Hypothalamus (tissue), 51 donors: ENCODE data around the gene FRRS1.

Source experiments
- DNase-seq, 51 donors: peaks; one replicate each; lab custom pipeline; 2025; lab: John Stamatoyannopoulos, UW

FRRS1 gene

DNA sequence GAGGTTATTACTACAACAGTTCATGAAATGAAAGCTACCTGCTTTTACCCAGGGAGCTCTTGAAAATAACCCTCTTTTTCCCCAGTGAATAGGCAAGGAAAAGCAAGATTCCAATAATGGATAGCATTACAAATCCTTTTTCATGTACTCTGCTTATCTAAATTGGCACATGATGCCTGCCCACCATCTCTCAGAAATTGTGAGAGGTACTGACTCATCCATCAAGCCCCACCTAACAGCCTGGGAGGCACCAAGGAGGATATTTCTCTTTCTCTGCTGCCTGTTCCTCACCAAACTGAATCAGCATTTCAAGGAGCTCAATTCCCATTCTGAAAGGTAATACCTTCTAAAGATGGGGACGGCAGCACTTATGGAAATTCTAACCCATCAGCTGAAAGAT, 86.2 kb downstream of the FRRS1 start:
- peak in 1 of 51 donors; percentile 17 for DNase-seq

DNA sequence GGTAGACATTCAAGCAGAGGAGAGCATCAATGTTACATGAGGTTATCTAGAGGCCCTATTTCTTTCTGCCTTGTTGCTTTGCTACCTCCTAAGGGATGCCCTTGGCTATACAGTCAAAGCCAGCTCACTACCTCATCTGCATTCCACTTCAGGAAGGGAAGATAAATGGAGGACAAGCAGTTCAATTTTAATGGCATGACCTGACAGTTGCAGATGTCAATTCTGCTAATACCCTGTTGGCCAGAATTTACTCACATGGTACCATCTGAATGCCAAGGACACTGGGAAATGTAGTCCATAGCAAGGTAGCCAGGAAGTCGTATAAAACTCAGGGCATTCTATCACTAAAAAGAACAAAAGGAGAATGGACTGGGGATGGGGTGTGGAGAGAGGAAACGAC, 89.0 kb downstream of the FRRS1 start:
- DNase-seq, result no peak

DNA sequence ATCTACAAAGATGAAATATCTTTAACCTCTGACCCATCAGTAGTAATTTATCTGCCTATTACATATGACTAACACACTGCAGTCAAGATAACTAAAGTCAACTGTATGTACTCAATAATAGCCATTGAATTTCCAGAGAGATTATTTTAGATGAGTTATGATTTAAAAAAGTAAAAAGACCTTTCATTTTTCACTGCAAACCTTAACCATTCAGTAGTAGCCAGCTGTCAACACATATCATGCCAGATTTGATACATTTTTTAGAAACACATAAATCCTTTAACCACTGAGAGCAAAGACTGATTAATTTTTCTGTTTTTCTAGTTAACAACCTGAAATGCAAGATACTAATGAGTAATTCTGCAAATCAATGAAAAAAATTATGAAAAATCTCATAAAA, 89.6 kb downstream of the FRRS1 start:
- no peak for DNase-seq

DNA sequence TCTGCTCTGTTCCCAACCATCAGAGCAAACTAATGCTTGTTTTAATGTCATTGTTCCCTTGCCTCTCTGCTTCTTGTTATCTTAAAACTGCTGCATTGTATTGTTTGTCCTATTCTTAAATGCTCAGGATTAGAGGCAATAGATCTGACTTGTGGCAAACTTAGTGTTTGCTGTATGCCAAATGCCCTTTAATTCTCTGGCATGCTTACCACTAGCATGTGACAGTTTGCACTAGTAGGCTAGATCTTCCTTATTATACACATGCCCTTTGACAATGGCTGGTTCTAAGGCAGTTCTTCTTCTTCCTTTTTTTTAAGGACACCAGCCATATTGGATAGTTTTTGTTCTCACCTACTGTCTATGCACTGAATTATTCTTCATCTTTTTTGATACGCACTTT, 90.4 kb downstream of the FRRS1 start:
- no peak for DNase-seq

DNA sequence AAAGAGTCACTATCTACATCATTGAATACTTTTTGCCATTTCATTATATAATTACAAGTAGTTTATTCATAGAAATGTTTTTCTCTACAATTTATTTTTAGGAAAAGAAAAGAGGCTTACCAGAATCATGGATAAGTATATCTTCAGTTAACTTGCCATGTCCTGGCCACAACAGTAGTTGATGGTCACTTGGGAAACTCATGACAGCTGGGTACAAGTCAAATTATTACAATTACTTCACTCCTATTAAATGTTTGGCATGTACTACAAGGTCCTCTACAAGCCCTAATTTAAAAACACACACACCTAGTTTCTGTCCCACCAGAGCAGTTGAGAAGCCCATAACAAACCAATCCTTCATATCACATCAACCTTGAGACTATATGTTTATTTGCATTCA, 91.1 kb downstream of the FRRS1 start:
- DNase-seq, result no peak

DNA sequence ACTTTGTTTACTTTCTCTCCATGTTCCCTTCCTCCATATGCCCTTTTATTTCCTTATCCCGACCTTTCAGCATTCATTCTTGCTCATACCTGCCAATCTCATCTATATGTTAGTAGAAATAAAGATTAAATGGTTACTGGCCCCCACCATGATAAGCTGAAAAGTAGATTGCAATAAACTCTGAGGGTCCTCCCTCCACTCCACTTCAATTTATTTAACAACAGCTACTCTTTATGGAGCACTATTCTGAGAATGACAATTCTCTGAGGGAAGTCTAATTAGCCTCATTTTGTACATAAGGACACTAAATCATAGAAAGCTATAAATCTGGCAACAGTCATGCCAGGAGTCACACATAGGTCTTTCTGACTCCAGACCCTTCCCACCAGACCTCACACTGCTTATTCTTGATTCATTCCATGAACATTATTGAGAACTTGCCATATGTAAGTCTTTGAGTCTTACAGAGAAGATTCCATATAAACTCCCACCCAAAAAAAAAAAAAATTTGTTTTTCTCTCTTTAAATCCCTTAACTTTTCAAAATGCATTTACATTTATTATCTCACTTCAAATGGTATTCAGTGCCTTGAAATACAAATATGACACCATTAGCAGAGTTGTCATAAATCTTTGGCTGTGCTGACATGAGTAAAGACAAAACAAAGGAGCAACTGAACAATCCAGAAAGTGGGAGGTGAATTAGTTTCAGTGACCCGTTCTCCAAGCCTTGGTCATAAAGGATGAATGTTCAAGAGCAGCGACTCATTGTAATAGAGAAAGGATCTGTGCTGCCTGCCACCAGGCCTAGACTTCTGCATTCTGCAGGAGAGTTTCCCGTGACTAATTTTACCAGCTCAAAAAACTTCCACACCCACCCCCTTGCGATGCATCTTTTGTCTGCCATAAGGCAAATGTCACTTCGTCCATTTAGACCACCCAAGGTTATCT, 92.0 kb downstream of the FRRS1 start:
- DNase-seq, result no peak

DNA sequence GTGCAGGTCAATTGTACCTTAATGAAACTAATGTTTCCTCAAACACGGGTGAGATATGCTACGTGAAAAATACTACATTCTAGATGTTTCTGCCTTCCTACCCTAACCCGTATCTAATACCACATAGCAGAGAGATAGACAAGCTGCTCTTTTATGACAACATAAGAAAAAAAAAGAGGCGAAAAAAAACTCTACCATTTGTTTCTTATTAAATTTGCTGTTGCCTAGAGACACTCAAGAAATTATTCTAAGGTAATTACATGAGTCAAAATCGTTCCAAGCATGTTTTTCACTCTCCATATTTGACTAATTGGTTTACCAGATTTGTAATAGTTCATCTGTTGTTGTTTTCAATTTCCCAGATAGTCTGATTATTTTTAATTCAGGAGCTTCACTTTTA, 93.1 kb downstream of the FRRS1 start:
- no peak for DNase-seq

DNA sequence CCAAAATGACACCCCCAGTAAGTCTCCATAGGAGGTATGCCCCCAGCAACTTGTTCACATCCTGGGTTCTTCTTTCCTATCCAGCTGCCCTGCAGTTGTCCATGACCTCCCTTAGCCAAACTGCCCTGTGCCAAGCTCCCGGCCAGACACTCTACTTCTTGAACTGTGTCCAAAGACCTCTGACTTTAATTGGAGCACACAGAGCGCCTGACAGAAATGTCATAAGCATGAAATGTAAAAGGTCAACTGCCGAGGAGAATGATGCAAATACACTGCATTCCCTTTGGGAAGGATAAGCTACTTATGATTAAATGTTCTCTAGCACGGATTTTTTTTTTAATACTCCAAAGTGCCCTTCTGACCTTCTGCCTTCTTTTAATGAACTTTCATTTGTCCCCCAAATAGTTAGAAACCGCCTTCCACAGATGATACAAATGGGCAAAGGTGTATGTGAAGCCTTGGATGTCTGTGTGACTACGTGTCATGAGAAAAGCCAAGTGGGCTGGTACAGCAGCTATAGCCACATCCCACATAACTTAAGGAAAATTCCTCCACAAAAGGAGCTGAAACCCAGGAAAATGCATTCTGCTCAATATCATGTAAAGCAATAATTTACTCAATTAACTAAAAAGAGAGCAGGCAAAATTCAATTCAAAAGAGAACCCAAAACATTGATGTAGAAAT, 93.8 kb downstream of the FRRS1 start:
- no peak for DNase-seq

DNA sequence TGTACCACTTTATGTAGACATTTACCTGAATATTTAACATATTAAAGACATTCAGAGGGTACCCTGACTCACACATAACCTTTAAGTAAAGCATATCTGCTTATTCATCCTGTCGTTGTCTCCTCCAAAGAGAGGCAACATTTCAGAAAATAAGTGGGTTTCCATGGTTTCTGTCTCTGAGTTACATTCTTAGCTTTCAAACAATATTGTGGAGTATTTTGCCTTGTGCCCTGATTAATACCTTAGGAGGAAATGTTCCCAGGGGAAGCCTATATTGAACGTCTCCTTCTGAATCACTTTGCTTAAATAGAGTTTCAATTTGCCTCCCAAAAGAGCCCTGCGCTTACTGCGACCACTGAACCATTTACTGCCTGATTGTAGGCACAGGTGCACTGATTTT, 94.4 kb downstream of the FRRS1 start:
- DNase-seq, result peak in 1 of 51 donors; percentile 20

DNA sequence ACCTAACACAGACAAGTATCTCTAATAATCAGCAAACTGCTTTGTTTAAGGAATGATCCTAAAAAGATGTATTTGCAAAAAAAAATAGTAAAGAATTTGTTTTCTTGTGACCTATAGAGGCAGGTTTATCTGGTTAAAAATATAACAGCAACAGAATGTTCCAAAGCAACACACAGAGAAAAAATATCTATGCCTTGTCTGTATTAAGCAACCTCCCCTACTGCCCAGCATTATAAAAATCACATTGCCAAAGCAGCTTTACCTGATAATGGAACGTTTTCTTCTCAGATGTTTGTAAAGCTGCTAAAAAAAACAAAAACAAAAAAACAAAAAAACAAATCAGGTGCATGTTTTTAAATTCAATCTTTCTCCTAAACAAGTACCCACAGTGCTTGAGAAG, 95.9 kb downstream of the FRRS1 start:
- DNase-seq, result no peak

DNA sequence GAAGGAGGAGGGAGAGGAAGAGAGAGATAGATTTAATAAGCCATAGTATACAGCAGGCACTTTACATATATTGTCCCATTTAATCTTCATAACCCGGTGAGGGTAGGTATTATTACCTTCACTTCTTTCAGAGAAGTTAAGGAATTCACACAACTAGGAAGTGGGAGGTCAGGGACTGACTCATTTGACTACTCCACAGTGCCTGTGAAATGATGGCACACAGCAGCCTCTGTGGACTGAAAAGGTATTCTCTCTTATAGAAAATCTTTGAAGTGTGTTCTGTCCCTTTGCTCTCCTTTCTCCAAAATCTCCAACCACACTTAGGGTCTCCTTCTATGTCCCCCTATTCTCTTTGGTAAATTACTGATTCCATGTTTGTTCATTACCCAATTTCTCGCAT, 96.6 kb downstream of the FRRS1 start:
- DNase-seq, result no peak

DNA sequence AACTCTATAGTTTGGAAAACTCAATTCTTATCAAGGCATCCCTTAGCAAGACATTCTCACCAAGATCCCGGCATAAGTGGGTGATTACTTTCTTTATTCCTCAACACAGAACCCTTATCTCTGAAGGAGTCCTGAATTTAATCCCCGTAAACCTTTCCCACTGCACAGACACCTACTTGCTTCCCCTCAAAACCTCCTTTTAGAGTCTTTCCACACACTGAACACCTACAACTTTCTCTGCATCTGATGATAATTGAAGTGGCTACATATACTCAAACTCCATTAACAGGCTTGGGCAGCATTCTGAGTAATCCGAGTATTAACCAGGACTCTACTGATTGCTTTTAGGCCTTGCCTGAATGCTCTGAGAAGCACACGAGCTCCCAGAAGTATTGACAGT, 97.1 kb downstream of the FRRS1 start:
- DNase-seq, result no peak

DNA sequence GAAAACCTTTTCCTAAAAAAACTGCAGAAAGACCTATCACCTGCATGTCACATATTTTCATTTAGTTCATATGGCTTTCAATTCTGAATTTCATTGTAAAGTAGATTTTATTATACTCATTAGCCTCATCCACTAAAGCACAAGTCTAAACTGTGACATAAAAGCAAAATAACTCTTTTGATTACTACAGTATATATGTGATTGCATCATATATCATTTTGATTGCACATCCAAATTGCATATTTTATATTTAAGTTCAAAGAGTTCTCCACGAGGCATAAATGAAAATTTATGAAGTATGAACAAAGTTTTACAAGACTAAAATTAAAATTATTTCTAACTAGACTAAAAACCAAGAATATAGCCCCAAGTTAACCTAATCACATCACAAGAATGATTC, 101.2 kb downstream of the FRRS1 start:
- no peak for DNase-seq

DNA sequence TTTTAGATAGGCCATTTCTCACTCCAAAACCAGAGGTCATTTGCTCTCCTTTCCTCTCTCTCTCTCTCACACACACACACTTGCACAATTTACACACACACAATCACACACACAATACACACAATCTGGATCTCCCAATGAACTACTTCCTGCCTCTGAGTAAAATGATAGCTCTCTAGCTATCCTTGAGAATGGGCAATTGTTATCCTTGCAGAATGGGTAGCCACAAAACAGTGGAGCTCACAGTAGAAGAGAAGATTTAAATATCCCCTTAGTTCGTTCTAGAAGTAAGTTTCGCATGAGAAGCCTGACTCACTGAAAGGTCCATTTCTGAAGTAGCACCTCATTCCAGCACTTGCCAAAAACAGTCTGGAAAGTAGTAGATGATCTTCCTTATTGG, 102.9 kb downstream of the FRRS1 start:
- no peak for DNase-seq

DNA sequence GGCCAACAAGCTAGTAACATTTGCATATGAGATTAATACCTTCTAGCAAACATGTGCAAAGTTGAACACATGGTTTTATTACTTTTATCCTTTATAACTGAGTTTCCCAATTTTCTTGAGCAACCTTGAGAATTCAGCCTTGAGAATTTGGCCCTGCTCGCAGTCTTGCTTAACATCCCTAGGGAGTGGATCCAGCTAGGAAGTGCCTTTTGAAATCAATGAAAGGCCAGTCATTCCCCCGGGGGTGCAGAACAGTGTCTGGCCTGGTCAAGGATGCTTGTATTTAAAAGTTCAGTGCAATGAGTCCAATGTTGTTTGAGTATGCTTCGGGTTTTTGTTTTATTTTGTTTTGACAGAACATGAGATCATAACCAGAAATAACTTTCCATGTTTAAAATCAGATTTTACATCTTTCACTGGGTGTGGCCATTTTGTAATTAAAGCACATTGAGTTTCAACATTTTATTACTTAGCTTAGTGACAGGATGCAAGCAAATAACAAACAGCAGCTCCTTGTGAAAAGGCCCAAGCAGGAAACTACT, 103.8 kb downstream of the FRRS1 start:
- peak in 7 of 51 donors; percentile 7 to 51 (median 29) for DNase-seq

DNA sequence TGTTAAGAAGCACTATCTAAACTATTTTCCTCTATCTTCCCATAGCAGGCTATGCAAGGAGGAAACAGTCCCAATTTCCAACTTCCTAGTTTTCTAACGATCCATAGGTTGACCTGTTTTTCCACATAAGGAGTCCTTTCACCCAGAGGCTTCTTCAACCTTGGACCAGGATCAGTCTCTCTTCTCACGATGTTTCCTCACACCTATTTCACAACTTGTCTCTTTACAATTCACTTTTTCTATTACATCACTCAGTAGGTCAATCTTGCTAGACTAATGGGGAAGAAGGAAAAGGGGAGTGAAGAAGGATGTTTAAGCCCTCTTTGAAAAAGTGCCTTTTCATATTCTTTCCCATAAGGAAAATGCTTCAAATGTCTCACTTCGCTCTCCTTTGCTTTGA, 104.7 kb downstream of the FRRS1 start:
- DNase-seq, result no peak

DNA sequence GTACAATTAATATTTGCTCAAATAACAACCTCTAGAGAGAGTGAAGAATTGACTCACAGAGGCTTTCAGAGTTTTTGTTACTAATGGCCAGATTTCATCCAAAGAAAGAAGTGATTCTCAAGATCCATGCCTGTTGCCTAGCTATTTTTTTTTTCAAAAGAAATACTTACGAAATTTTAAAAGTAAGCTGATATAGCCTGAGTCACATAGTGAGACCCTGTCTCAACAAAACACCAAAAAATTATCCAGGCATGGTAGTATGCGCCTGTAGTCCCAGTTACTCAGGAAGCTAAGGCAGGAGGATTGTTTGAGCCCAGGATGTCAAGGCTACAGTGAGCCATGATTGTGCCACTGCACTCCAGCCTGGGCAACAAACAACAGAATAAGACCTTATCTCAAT, 105.9 kb downstream of the FRRS1 start:
- DNase-seq, result no peak

DNA sequence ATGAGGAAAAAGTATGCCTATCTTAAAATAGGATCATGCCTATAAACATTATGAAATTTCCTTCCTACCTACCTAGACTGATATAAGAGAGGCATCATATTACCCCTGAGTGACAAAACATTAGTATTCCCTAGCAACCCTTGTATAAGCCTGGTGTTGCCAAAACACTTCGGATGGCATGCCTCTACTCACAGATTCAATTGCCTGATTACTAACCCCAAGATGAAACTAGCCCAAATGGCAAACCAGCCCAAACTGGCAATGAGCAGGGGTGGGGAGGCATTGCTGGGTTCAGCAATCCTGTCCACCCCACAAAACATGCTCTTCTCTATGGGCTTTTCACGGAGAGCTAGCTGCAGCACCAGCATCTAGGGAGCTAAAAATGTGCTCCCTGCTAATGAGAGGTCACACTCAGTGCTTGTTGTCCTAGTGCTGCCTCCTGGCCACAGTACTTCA, 106.7 kb downstream of the FRRS1 start:
- no peak for DNase-seq
